HL-60 (cell line): ENCODE results near the gene ACVRL1.

Source experiments
- DNase-seq, 2 experiments: peaks; one replicate each; pipeline ENCODE4 v3.0.0-alpha.2; 2010 to 2020; ENCODE audit warnings: low read depth in 1 of 2, low spot score in 1 of 2
- H3K27ac ChIP-seq: fragments of 250-450 bp; sonication (Bioruptor Pico); replicated peaks from 2 replicates; pipeline ENCODE4 v1.5.1; 2020; ENCODE audit warnings: mild to moderate bottlenecking, moderate library complexity
- H3K27me3 ChIP-seq: fragments of 250-450 bp; sonication (Bioruptor Pico); 2 replicates; pipeline ENCODE4 v1.5.1; 2021; ENCODE audit warnings: mild to moderate bottlenecking, moderate library complexity; ENCODE audit not compliant: insufficient read depth, poor library complexity, severe bottlenecking
- H3K4me3 ChIP-seq: replicated peaks from 2 replicates; pipeline ENCODE4 v1.5.1; 2011; ENCODE audit warnings: mild to moderate bottlenecking, control low read depth, low read length; ENCODE audit not compliant: insufficient read depth
- CTCF ChIP-seq: IDR thresholded peaks from one replicate; pipeline ENCODE4 v1.5.1; 2011; ENCODE audit warnings: low read length, control low read depth, inconsistent platforms; ENCODE audit not compliant: insufficient read depth
- GABPA ChIP-seq: IDR thresholded peaks from 2 replicates; pipeline ENCODE4 v1.6.1; 2012; ENCODE audit warnings: low read depth
- POLR2AphosphoS5 ChIP-seq: IDR thresholded peaks from 2 replicates; pipeline ENCODE4 v1.6.1; 2012; ENCODE audit warnings: low read depth
- SPI1 ChIP-seq: IDR thresholded peaks from 2 replicates; pipeline ENCODE4 v1.6.1; 2012; ENCODE audit warnings: low read depth, mild to moderate bottlenecking, borderline replicate concordance
- TF ChIP-seq, protein P1 (sequence below): IDR thresholded peaks from 2 replicates; pipeline ENCODE4 v1.6.1; 2012; ENCODE audit warnings: low read depth; ENCODE audit not compliant: insufficient replicate concordance

Gene ACVRL1

GRCh38 chr12:51922762-51923505 is 15.6 kb downstream of the ACVRL1 start:
- TF ChIP-seq GABPA (no peak), CTCF (peak; percentile 0)
- no peaks in the 10 kb centered on the region for H3K27me3 ChIP-seq
- H3K4me3 ChIP-seq, result no peak overlapping the region
- DNase-seq, result peak; percentile 3 to 68
- no peak overlapping the region for H3K27ac ChIP-seq

DNA sequence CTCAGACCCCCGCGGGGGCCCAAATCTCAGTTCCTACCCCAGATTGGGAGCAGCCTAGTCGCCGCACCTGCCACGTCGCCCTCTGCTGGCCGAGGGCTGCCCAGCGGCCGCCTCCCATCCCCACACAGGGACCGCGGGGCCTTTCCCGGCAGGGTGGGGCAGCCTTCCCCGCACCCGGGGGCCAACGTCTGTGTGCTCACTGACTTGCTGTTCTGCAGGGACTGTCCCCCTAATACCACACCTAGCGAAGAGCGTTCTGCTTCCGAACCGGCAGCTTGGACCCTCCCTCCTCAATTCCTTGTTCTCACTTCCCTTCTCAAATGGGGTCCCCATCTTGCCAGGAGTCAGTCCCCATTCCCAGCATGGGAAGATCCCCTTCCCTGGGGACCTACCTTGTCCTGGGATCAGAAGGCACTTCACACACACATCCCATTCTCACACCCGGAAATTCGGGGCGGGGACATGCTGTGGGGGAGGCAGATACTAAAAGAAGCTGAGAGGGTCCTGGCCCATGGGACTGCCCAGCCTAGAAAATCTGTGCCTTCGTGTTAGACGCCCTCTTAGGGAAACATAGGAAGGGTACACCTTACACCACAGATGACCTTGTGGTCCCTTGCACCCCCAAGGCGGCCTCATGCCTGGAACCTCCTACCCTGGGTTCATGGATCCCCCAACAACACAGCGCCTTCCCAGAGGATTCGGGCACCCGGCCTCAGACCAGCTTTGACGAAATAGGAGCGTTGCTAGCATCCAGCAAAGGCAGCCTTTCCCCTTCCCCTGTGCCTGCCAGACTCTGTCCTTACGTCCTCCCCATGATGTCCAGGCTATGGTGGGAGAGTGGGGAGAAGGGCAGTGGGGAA is 16.4 kb downstream of the ACVRL1 start:
- DNase-seq, result peak in 1 of 2 experiments; percentile 22
- Histone ChIP-seq H3K27ac (no peak overlapping the region), H3K4me3 (no peak overlapping the region), H3K27me3 (no peaks in the 10 kb centered on the region)
- TF ChIP-seq, protein P1, sequence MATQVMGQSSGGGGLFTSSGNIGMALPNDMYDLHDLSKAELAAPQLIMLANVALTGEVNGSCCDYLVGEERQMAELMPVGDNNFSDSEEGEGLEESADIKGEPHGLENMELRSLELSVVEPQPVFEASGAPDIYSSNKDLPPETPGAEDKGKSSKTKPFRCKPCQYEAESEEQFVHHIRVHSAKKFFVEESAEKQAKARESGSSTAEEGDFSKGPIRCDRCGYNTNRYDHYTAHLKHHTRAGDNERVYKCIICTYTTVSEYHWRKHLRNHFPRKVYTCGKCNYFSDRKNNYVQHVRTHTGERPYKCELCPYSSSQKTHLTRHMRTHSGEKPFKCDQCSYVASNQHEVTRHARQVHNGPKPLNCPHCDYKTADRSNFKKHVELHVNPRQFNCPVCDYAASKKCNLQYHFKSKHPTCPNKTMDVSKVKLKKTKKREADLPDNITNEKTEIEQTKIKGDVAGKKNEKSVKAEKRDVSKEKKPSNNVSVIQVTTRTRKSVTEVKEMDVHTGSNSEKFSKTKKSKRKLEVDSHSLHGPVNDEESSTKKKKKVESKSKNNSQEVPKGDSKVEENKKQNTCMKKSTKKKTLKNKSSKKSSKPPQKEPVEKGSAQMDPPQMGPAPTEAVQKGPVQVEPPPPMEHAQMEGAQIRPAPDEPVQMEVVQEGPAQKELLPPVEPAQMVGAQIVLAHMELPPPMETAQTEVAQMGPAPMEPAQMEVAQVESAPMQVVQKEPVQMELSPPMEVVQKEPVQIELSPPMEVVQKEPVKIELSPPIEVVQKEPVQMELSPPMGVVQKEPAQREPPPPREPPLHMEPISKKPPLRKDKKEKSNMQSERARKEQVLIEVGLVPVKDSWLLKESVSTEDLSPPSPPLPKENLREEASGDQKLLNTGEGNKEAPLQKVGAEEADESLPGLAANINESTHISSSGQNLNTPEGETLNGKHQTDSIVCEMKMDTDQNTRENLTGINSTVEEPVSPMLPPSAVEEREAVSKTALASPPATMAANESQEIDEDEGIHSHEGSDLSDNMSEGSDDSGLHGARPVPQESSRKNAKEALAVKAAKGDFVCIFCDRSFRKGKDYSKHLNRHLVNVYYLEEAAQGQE, result no peak
- TF ChIP-seq GABPA, result no peak
- peak; percentile 45 for TF ChIP-seq CTCF

- Histone ChIP-seq H3K4me3 (no peak overlapping the region), H3K27me3 (no peaks in the 10 kb centered on the region), H3K27ac (no peak overlapping the region)
- no peak for DNase-seq
- TF ChIP-seq, protein P1, result no peak
- TF ChIP-seq GABPA, result no peak
- TF ChIP-seq POLR2AphosphoS5, result no peak
- no peak for TF ChIP-seq SPI1
- no peak for TF ChIP-seq CTCF
Measured at GRCh38 chr12:51924551-51925319, 17.4 kb downstream of the ACVRL1 start.
